ENCODE results near the gene FBXO38.

GRCh38 chr5:148437249-148437648, 53.5 kb downstream of the FBXO38 start:
- TF ChIP-seq CTCF (IDR thresholded peaks at IDR 0.05), result no peak
- no peak for TF ChIP-seq EZH2 (IDR thresholded peaks at IDR 0.05)
- no peak for TF ChIP-seq EZH2phosphoT487 (IDR thresholded peaks at IDR 0.05)
